Panc1 (cell line): ENCODE results near the gene EPHA10.

ENCODE experiments used
- CTCF ChIP-seq: fragments of 450-650 bp; IDR thresholded peaks from 2 replicates; pipeline ENCODE4 v1.5.1; 2017; ENCODE audit warnings: mild to moderate bottlenecking
- REST ChIP-seq, 2 experiments: IDR thresholded peaks; 2 replicates each; pipeline ENCODE4 v1.6.1; 2011 to 2012; ENCODE audit warnings: low read depth in 2 of 2, control low read depth in 1 of 2, low read length in 1 of 2, mild to moderate bottlenecking in 1 of 2, moderate library complexity in 1 of 2; ENCODE audit not compliant: insufficient read depth in 1 of 2

- no peak for TF ChIP-seq CTCF
- TF ChIP-seq REST (IDR thresholded peaks at IDR 0.05; ENCODE audit: insufficient read depth in 1 of 2, low read depth in 2 of 2, low read length in 1 of 2), result no peak
Measured at GRCh38 chr1:37739222-37739621, 25.7 kb downstream of the EPHA10 start.
